PC-3 (cell line): Measurements from ENCODE around the gene OXSR1.
"Not testable (repeated sequence)": the region's sequence is repeated elsewhere in the genome, so short reads cannot be mapped to it uniquely, and the experiment has no call there.

ENCODE experiments used
- EZH2 ChIP-seq: fragments of 300-600 bp; sonication (generic); IDR thresholded peaks from one replicate; pipeline ENCODE4 v1.6.1; 2017; ENCODE audit warnings: antibody characterized with exemption, mild to moderate bottlenecking, low read length; ENCODE audit not compliant: unreplicated experiment
- EZH2phosphoT487 ChIP-seq: fragments of 300-600 bp; sonication (generic); IDR thresholded peaks from 2 replicates; pipeline ENCODE4 v1.6.1; 2018; ENCODE audit warnings: mild to moderate bottlenecking, antibody characterized with exemption, low read length, borderline replicate concordance
- TF ChIP-seq, protein P1 (sequence below): fragments of 300-600 bp; sonication (generic); conservative IDR thresholded peaks from 2 replicates; pipeline ENCODE4 v1.5.1; 2017; ENCODE audit warnings: antibody characterized with exemption, low read depth, mild to moderate bottlenecking, low read length

DNA sequence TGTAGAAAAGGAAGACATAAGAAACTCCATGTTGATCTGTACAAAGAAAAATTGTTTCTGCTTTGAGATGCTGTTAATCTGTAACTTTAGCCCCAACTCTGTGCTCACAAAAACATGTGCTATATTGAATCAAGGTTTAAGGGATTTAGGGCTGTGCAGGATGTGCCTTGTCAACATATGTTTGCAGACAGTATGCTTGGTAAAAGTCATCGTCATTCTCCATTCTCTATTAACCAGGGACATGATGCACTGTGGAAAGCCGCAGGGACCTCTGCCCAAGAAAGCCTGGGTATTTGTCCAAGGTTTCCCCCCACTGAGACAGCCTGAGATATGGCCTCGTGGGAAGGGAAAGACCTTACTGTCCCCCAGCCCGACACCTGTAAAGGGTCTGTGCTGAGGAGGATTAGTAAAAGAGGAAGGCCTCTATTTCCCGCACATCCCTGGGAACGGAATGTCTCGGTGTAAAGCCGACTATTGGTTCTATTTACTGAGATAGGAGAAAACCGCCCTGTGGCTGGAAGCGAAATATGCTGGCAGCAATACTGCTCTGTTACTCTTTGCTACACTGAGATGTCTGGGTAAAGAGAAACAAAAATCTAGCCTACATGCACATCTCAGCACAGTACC lies 30.7 kb upstream of the OXSR1 start:
- TF ChIP-seq, protein P1, sequence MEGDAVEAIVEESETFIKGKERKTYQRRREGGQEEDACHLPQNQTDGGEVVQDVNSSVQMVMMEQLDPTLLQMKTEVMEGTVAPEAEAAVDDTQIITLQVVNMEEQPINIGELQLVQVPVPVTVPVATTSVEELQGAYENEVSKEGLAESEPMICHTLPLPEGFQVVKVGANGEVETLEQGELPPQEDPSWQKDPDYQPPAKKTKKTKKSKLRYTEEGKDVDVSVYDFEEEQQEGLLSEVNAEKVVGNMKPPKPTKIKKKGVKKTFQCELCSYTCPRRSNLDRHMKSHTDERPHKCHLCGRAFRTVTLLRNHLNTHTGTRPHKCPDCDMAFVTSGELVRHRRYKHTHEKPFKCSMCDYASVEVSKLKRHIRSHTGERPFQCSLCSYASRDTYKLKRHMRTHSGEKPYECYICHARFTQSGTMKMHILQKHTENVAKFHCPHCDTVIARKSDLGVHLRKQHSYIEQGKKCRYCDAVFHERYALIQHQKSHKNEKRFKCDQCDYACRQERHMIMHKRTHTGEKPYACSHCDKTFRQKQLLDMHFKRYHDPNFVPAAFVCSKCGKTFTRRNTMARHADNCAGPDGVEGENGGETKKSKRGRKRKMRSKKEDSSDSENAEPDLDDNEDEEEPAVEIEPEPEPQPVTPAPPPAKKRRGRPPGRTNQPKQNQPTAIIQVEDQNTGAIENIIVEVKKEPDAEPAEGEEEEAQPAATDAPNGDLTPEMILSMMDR, result not testable (repeated sequence)
- TF ChIP-seq EZH2, EZH2phosphoT487: not testable (repeated sequence)
